ENCODE data around the gene CXCL9.
"Not testable (repeated sequence)": the region's sequence is repeated elsewhere in the genome, so short reads cannot be mapped to it uniquely, and the experiment has no call there.

Gene CXCL9

DNA sequence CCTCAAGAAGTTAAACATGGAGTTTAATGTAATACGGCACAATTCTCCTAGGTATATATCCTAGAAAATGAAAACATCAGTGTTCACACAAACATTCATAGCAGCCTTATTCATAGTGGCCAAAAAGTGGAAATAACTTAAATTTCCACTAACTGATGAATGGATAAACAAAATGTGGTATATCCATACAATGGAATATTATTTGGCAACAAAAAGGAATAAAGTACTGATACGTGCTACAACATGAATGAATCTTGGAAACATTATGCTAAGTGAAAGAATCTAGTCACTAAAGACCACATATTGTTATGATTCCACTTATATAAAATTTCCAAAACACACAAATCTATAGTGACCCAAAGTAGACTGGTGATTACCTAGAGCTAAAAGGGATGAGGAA, 31.1 kb downstream of the CXCL9 start:
- Histone ChIP-seq H3K27ac (ENCODE audit: low read depth, low read length) (no peak overlapping the region), H3K18ac (ENCODE audit: low read length) (no peak overlapping the region), H2BK120ac (ENCODE audit: low read depth, low read length) (no peak overlapping the region), H3K4me1 (ENCODE audit: control insufficient read depth, low read depth, low read length) (no peaks in the 10 kb centered on the region), H3K23ac (ENCODE audit: low read length) (no peak overlapping the region), H3K4ac (ENCODE audit: low read depth, low read length) (no peak overlapping the region), H4K5ac (ENCODE audit: low read length) (no peak overlapping the region), H3K27me3 (ENCODE audit: insufficient read depth, low read length, poor library complexity) (no peaks in the 10 kb centered on the region), H2AK5ac (ENCODE audit: low read length) (no peak overlapping the region), H2BK15ac (replicated peaks; ENCODE audit: low read depth) (no peak overlapping the region), H3K56ac (ENCODE audit: low read length) (no peak overlapping the region), H4K8ac (ENCODE audit: low read depth, low read length) (no peak overlapping the region), H2BK5ac (ENCODE audit: low read length) (no peak overlapping the region), H3K9ac (ENCODE audit: low read length) (no peak overlapping the region), H3K4me3 (ENCODE audit: low read length) (no peak overlapping the region), H3K4me2 (ENCODE audit: low read length) (no peak overlapping the region), H3K79me2 (ENCODE audit: control insufficient read depth, insufficient read depth, low read length) (no peaks in the 10 kb centered on the region), H3K79me1 (ENCODE audit: low read length) (peaks cover 2% of the 10 kb centered on the region), H3K36me3 (ENCODE audit: control insufficient read depth, insufficient read depth, low read length) (peaks cover 10% of the 10 kb centered on the region)
- no peak for DNase-seq
- WGBS (ENCODE audit: extremely low coverage, insufficient coverage, low lambda C conversion rate) = no CpG with 5 or more reads among the region's 2 CpGs

DNA sequence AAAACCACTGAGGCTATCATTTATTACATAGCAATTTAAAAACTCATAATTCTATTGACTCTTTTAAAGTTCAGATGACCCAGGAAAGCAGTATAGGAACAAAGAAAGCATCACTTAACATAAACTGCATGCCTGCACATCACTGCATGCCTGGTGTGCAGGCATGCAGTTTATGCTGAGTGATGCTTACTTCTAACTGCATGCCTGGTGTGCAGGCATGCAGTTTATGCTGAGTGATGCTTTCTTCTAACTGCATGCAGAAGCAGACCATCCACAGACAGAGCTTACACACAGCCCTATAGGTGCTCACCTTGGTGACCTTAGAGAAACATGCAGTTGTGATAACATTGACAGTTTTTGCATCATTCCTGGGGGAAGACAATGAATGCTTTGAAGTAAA, 33.5 kb downstream of the CXCL9 start:
- Histone ChIP-seq H3K4me3 (ENCODE audit: low read length) (no peak overlapping the region), H2AK5ac (ENCODE audit: low read length) (no peak overlapping the region), H2BK120ac (ENCODE audit: low read depth, low read length) (no peak overlapping the region), H3K79me2 (ENCODE audit: control insufficient read depth, insufficient read depth, low read length) (no peaks in the 10 kb centered on the region), H3K56ac (ENCODE audit: low read length) (no peak overlapping the region), H4K5ac (ENCODE audit: low read length) (no peak overlapping the region), H2BK15ac (replicated peaks; ENCODE audit: low read depth) (no peak overlapping the region), H3K27ac (ENCODE audit: low read depth, low read length) (no peak overlapping the region), H3K27me3 (ENCODE audit: insufficient read depth, low read length, poor library complexity) (no peaks in the 10 kb centered on the region), H3K4ac (ENCODE audit: low read depth, low read length) (no peak overlapping the region), H3K36me3 (ENCODE audit: control insufficient read depth, insufficient read depth, low read length) (peaks cover 12% of the 10 kb centered on the region), H3K4me1 (ENCODE audit: control insufficient read depth, low read depth, low read length) (no peaks in the 10 kb centered on the region), H3K79me1 (ENCODE audit: low read length) (peaks cover 2% of the 10 kb centered on the region), H3K9ac (ENCODE audit: low read length) (no peak overlapping the region), H4K8ac (ENCODE audit: low read depth, low read length) (no peak overlapping the region), H2BK5ac (ENCODE audit: low read length) (no peak overlapping the region), H3K18ac (ENCODE audit: low read length) (no peak overlapping the region), H3K23ac (ENCODE audit: low read length) (no peak overlapping the region), H3K4me2 (ENCODE audit: low read length) (no peak overlapping the region)
- DNase-seq = no peak

DNA sequence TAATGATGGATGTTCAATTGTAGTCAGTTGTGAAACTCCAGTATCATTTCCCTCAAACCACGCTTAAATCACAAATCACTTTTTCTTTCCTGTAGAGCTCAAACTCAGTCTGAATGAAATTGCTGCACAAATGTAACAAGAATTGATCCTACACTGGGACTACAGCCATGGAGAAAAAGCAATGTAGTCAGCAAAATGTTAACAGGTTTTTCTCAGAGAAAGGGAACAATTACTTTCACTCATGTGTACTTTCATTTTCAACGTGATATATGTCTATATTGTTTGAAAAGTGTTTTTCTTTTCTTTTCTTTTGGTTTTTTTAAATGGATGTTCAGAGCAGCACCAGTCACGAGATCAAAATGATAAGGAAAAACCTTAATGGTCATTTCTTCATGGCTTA, 39.2 kb downstream of the CXCL9 start:
- no peak overlapping the region for H3K18ac ChIP-seq (ENCODE audit: low read length)
- H2BK120ac ChIP-seq (ENCODE audit: low read depth, low read length) = no peak overlapping the region
- DNase-seq = no peak
- WGBS (ENCODE audit: extremely low coverage, insufficient coverage, low lambda C conversion rate) = no CpG with 5 or more reads among the region's 3 CpGs
- no peak overlapping the region for H3K23ac ChIP-seq (ENCODE audit: low read length)
- no peak overlapping the region for H3K9ac ChIP-seq (ENCODE audit: low read length)
- H3K79me1 ChIP-seq (ENCODE audit: low read length) = no peaks in the 10 kb centered on the region
- no peak overlapping the region for H3K4me2 ChIP-seq (ENCODE audit: low read length)
- no peak overlapping the region for H4K5ac ChIP-seq (ENCODE audit: low read length)
- peaks cover 10% of the 10 kb centered on the region for H3K36me3 ChIP-seq (ENCODE audit: control insufficient read depth, insufficient read depth, low read length)
- no peak overlapping the region for H4K8ac ChIP-seq (ENCODE audit: low read depth, low read length)
- no peak overlapping the region for H2AK5ac ChIP-seq (ENCODE audit: low read length)
- H3K56ac ChIP-seq (ENCODE audit: low read length) = no peak overlapping the region
- H3K27me3 ChIP-seq (ENCODE audit: insufficient read depth, low read length, poor library complexity) = no peaks in the 10 kb centered on the region
- H3K4ac ChIP-seq (ENCODE audit: low read depth, low read length) = no peak overlapping the region
- no peak overlapping the region for H3K4me3 ChIP-seq (ENCODE audit: low read length)
- no peaks in the 10 kb centered on the region for H3K79me2 ChIP-seq (ENCODE audit: control insufficient read depth, insufficient read depth, low read length)
- no peak overlapping the region for H2BK5ac ChIP-seq (ENCODE audit: low read length)
- H2BK15ac ChIP-seq (replicated peaks; ENCODE audit: low read depth) = no peak overlapping the region
- H3K27ac ChIP-seq (ENCODE audit: low read depth, low read length) = no peak overlapping the region
- H3K4me1 ChIP-seq (ENCODE audit: control insufficient read depth, low read depth, low read length) = no peaks in the 10 kb centered on the region

DNA sequence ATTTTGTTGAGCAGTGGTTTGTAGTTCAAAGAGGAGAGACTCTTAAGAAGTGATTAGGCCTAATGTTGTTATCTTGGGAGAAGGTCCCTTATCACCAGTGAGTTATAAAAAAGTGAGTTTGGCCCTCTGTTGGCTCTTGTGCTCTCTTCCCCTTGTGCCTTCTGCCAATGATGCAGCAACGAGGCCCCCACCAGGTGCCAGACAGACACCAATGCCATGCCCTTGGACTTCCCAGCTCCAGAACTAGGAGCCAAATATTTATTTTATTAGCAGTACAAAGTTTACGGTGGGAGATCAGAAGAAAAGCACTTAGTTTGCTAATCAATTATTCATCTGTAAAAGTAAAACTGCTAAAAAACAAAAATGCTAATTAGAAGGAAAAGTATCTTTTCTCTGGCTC, 43.8 kb downstream of the CXCL9 start:
- Histone ChIP-seq H2BK120ac (ENCODE audit: low read depth, low read length) (no peak overlapping the region), H3K27me3 (ENCODE audit: insufficient read depth, low read length, poor library complexity) (no peaks in the 10 kb centered on the region), H2BK15ac (replicated peaks; ENCODE audit: low read depth) (no peak overlapping the region), H3K23ac (ENCODE audit: low read length) (no peak overlapping the region), H4K8ac (ENCODE audit: low read depth, low read length) (no peak overlapping the region), H2AK5ac (ENCODE audit: low read length) (no peak overlapping the region), H2BK5ac (ENCODE audit: low read length) (no peak overlapping the region), H4K5ac (ENCODE audit: low read length) (no peak overlapping the region), H3K4me2 (ENCODE audit: low read length) (no peak overlapping the region), H3K4me1 (ENCODE audit: control insufficient read depth, low read depth, low read length) (no peaks in the 10 kb centered on the region), H3K18ac (ENCODE audit: low read length) (no peak overlapping the region), H3K36me3 (ENCODE audit: control insufficient read depth, insufficient read depth, low read length) (peaks cover 11% of the 10 kb centered on the region), H3K56ac (ENCODE audit: low read length) (no peak overlapping the region), H3K79me2 (ENCODE audit: control insufficient read depth, insufficient read depth, low read length) (no peaks in the 10 kb centered on the region), H3K4me3 (ENCODE audit: low read length) (no peak overlapping the region), H3K9ac (ENCODE audit: low read length) (no peak overlapping the region), H3K4ac (ENCODE audit: low read depth, low read length) (no peak overlapping the region), H3K79me1 (ENCODE audit: low read length) (no peaks in the 10 kb centered on the region), H3K27ac (ENCODE audit: low read depth, low read length) (no peak overlapping the region)
- no CpG with 5 or more reads among the region's 2 CpGs for WGBS (ENCODE audit: extremely low coverage, insufficient coverage, low lambda C conversion rate)
- no peak for DNase-seq

DNA sequence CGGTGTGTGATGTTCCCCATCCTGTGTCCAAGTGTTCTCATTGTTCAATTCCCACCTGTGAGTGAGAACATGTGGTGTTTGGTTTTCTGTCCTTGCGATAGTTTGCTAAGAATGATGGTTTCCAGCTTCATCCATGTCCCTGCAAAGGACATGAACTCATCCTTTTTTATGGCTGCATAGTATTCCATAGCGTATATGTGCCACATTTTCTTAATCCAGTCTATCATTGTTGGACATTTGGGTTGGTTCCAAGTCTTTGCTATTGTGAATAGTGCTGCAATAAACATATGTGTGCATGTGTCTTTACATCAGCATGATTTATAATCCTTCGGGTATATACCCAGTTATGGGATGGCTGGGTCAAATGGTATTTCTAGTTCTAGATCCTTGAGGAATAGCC, 45.2 kb downstream of the CXCL9 start:
- not testable (repeated sequence) for H3K4me2 ChIP-seq (ENCODE audit: low read length); H3K79me1 ChIP-seq (ENCODE audit: low read length); H4K8ac ChIP-seq (ENCODE audit: low read depth, low read length); H3K27ac ChIP-seq (ENCODE audit: low read depth, low read length); H3K27me3 ChIP-seq (ENCODE audit: insufficient read depth, low read length, poor library complexity); H3K56ac ChIP-seq (ENCODE audit: low read length); H2BK120ac ChIP-seq (ENCODE audit: low read depth, low read length); DNase-seq; H2AK5ac ChIP-seq (ENCODE audit: low read length); H3K9ac ChIP-seq (ENCODE audit: low read length); H4K5ac ChIP-seq (ENCODE audit: low read length); H3K18ac ChIP-seq (ENCODE audit: low read length); H3K4me3 ChIP-seq (ENCODE audit: low read length); H2BK15ac ChIP-seq (replicated peaks; ENCODE audit: low read depth); H3K4me1 ChIP-seq (ENCODE audit: control insufficient read depth, low read depth, low read length); H2BK5ac ChIP-seq (ENCODE audit: low read length); H3K79me2 ChIP-seq (ENCODE audit: control insufficient read depth, insufficient read depth, low read length); H3K23ac ChIP-seq (ENCODE audit: low read length); H3K4ac ChIP-seq (ENCODE audit: low read depth, low read length)
- H3K36me3 ChIP-seq (ENCODE audit: control insufficient read depth, insufficient read depth, low read length) = peaks cover 13% of the 10 kb centered on the region
- WGBS (ENCODE audit: extremely low coverage, insufficient coverage, low lambda C conversion rate) = no CpG with 5 or more reads among the region's 4 CpGs

DNA sequence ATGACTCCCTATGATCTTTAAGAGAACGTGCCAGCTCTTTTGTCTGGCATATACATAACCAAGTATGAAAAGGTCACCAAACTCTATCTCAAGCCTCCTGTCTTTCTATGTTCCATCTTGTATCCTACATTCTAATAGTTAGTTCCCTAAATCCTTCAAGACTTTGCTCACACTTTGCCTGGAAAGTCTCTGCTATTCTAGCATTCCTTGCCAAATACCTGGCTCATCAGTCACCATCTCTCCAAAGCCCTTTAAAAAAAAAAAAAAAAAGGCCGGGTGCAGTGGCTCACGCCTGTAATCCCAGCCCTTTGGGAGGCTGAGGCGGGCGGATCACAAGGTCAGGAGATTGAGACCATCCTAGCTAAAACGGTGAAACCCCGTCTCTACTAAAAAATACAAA, 48.8 kb downstream of the CXCL9 start:
- H3K27me3 ChIP-seq (ENCODE audit: insufficient read depth, low read length, poor library complexity); H2BK5ac ChIP-seq (ENCODE audit: low read length); H3K4me1 ChIP-seq (ENCODE audit: control insufficient read depth, low read depth, low read length); H3K79me1 ChIP-seq (ENCODE audit: low read length); H2BK120ac ChIP-seq (ENCODE audit: low read depth, low read length); H3K4me2 ChIP-seq (ENCODE audit: low read length); H3K4ac ChIP-seq (ENCODE audit: low read depth, low read length); H4K5ac ChIP-seq (ENCODE audit: low read length); H2BK15ac ChIP-seq (replicated peaks; ENCODE audit: low read depth); H2AK5ac ChIP-seq (ENCODE audit: low read length); H3K9ac ChIP-seq (ENCODE audit: low read length); H4K8ac ChIP-seq (ENCODE audit: low read depth, low read length); H3K56ac ChIP-seq (ENCODE audit: low read length); H3K23ac ChIP-seq (ENCODE audit: low read length); H3K27ac ChIP-seq (ENCODE audit: low read depth, low read length); H3K79me2 ChIP-seq (ENCODE audit: control insufficient read depth, insufficient read depth, low read length); H3K4me3 ChIP-seq (ENCODE audit: low read length); H3K18ac ChIP-seq (ENCODE audit: low read length): not testable (repeated sequence)
- whole genome bisulfite sequencing (ENCODE audit: extremely low coverage, insufficient coverage, low lambda C conversion rate) = no CpG with 5 or more reads among the region's 7 CpGs
- DNase-seq = peak; percentile 10
- H3K36me3 ChIP-seq (ENCODE audit: control insufficient read depth, insufficient read depth, low read length) = peaks cover 11% of the 10 kb centered on the region
